H7 (cell line): ENCODE data around the gene ANKRD34C. TPM values are rescaled to one million over a fixed set of nuclear protein-coding genes. Genes with fewer than 3 reads are reported as not detected.
"Not testable (repeated sequence)": the region's sequence is repeated elsewhere in the genome, so short reads cannot be mapped to it uniquely, and the experiment has no call there.

Experiments
- DNase-seq: peaks from one replicate; pipeline ENCODE4 v3.0.0; 2012
- H3K27me3 ChIP-seq: 2 replicates; pipeline ENCODE4 v1.6.0; 2011; ENCODE audit warnings: mild to moderate bottlenecking, low read length; ENCODE audit not compliant: control insufficient read depth, insufficient read depth
- H3K36me3 ChIP-seq: replicated peaks from 2 replicates; pipeline ENCODE4 v1.5.1; 2011; ENCODE audit warnings: low read length; ENCODE audit not compliant: control insufficient read depth, insufficient read depth
- H3K4me3 ChIP-seq: 2 replicates; pipeline ENCODE4 v1.5.1; 2011; ENCODE audit warnings: low read depth, mild to moderate bottlenecking, control low read depth, low read length, moderate library complexity; ENCODE audit not compliant: insufficient read depth
- total RNA-seq: library from RNA; depleted of rRNA; stranded (reverse); fragments of >200 nt; shearing (Covaris generic); gene quantifications from 2 replicates; pipeline ENCODE4 v1.2.3, GENCODE V29; 2014

The ANKRD34C gene
- total RNA-seq, 1 experiment from 2014 or later = not detected

GRCh38 chr15:79296583-79296982, 14.1 kb downstream of the ANKRD34C start:
- Histone ChIP-seq H3K27me3 (no peaks in the 10 kb centered on the region; the same call in 1 of the 2 replicates), H3K4me3 (no peak overlapping the region), H3K36me3 (no peaks in the 10 kb centered on the region)
- no peak for DNase-seq

GRCh38 chr15:79299126-79299840, 16.8 kb downstream of the ANKRD34C start:
- DNase-seq = no peak
- H3K4me3 ChIP-seq = no peak overlapping the region
- H3K27me3 ChIP-seq = 0 out of 2 replicates have a peak, but pooled peaks cover 1% of the 10 kb centered on the region
- no peaks in the 10 kb centered on the region for H3K36me3 ChIP-seq

GRCh38 chr15:79299841-79300235, 17.3 kb downstream of the ANKRD34C start:
- 0 out of 2 replicates have a peak, but pooled peaks cover 1% of the 10 kb centered on the region for H3K27me3 ChIP-seq
- no peak overlapping the region for H3K4me3 ChIP-seq
- no peak for DNase-seq
- H3K36me3 ChIP-seq = no peaks in the 10 kb centered on the region

GRCh38 chr15:79307251-79307650, 24.7 kb downstream of the ANKRD34C start:
- H3K27me3 ChIP-seq = peaks cover 15% of the 10 kb centered on the region
- H3K4me3 ChIP-seq = no peak overlapping the region
- no peak for DNase-seq
- H3K36me3 ChIP-seq = no peaks in the 10 kb centered on the region

GRCh38 chr15:79308874-79309273, 26.4 kb downstream of the ANKRD34C start:
- Histone ChIP-seq H3K4me3 (no peak overlapping the region), H3K36me3 (peaks cover 4% of the 10 kb centered on the region), H3K27me3 (peaks cover 13% of the 10 kb centered on the region)
- DNase-seq = no peak

- H3K4me3 ChIP-seq = peak overlapping the region; percentile 88
- peaks cover 16% of the 10 kb centered on the region for H3K36me3 ChIP-seq
- H3K27me3 ChIP-seq = peaks cover 10% of the 10 kb centered on the region
- DNase-seq = no peak
Measured at GRCh38 chr15:79310612-79310984, 28.1 kb downstream of the ANKRD34C start.

GRCh38 chr15:79310985-79311900, 28.7 kb downstream of the ANKRD34C start, which contains the start of gene TMED3:
Gene TMED3 (plus strand): TSS chr15:79311112. CDS start chr15:79311250, 138 bp downstream.
- Histone ChIP-seq H3K27me3 (peaks cover 8% of the 10 kb centered on the region), H3K36me3 (peaks cover 20% of the 10 kb centered on the region), H3K4me3 (peak within 1 kb of the TSS; percentile 88)
- DNase-seq = peak; percentile 98

- no peak for DNase-seq
- H3K4me3 ChIP-seq = peak overlapping the region; percentile 88
- peaks cover 23% of the 10 kb centered on the region for H3K36me3 ChIP-seq
- peaks cover 8% of the 10 kb centered on the region for H3K27me3 ChIP-seq
Measured at GRCh38 chr15:79311901-79312553, 29.5 kb downstream of the ANKRD34C start.

- no peak for DNase-seq
- Histone ChIP-seq H3K4me3 (no peak overlapping the region), H3K27me3 (peaks cover 3% of the 10 kb centered on the region; the same call in 1 of the 2 replicates), H3K36me3 (peaks cover 36% of the 10 kb centered on the region)
Measured at GRCh38 chr15:79314186-79314585, 31.7 kb downstream of the ANKRD34C start.

GRCh38 chr15:79314811-79315210, 32.3 kb downstream of the ANKRD34C start:
- H3K4me3 ChIP-seq = no peak overlapping the region
- peaks cover 3% of the 10 kb centered on the region; the same call in 1 of the 2 replicates for H3K27me3 ChIP-seq
- peaks cover 37% of the 10 kb centered on the region for H3K36me3 ChIP-seq
- no peak for DNase-seq

GRCh38 chr15:79315623-79316328, 33.3 kb downstream of the ANKRD34C start:
- Histone ChIP-seq H3K27me3 (no peaks in the 10 kb centered on the region), H3K4me3 (no peak overlapping the region), H3K36me3 (peaks cover 37% of the 10 kb centered on the region)
- no peak for DNase-seq

- H3K36me3 ChIP-seq = peaks cover 40% of the 10 kb centered on the region
- DNase-seq = no peak
- H3K4me3 ChIP-seq = no peak overlapping the region
Measured at GRCh38 chr15:79316864-79317263, 34.3 kb downstream of the ANKRD34C start.

GRCh38 chr15:79319973-79320372, 37.5 kb downstream of the ANKRD34C start:
- not testable (repeated sequence) for DNase-seq, H3K4me3 ChIP-seq, H3K27me3 ChIP-seq
- peaks cover 37% of the 10 kb centered on the region for H3K36me3 ChIP-seq

More at GRCh38 chr15:79316864-79317263, 34.3 kb downstream of the ANKRD34C start:
- H3K27me3 ChIP-seq = no peaks in the 10 kb centered on the region

GRCh38 chr15:79321876-79322275, 39.4 kb downstream of the ANKRD34C start:
- Histone ChIP-seq H3K27me3 (no peaks in the 10 kb centered on the region), H3K4me3 (no peak overlapping the region), H3K36me3 (peaks cover 27% of the 10 kb centered on the region)
- no peak for DNase-seq
